Panc1 (cell line): ENCODE data around the gene SFN. TPM values are rescaled to one million over a fixed set of nuclear protein-coding genes. Genes with fewer than 3 reads are reported as not detected.

Source experiments
- ATAC-seq: fragments of 200-7000 bp; cut with Tn5 transposase; 2 replicates; pipeline ENCODE4 v1.9.1; 2020; ENCODE audit warnings: mild to moderate bottlenecking, moderate library complexity
- BruUV-seq: library from RNA; stranded (reverse); fragments of 400-500 nt; replicated peaks from 2 replicates; lab custom pipeline; 2021; lab: Mats Ljungman, UMichigan
- CTCF ChIA-PET: fragments of 300-600 bp; sonication (Branson Sonifier 250); formaldehyde crosslinking; loops from one replicate; lab custom pipeline; 2022; ENCODE audit warnings: antibody characterized with exemption; lab: Charles Lee
- POLR2A ChIA-PET: fragments of 300-600 bp; sonication (Branson Sonifier 250); formaldehyde crosslinking; loops from one replicate; lab custom pipeline; 2022; ENCODE audit warnings: antibody characterized with exemption; lab: Charles Lee
- DNase-seq: peaks from one replicate; pipeline ENCODE4 v3.0.0-alpha.2; 2010; ENCODE audit warnings: low read depth, low spot score
- H3K27ac ChIP-seq: 2 replicates; pipeline ENCODE4 v1.5.1; 2011; ENCODE audit warnings: mild to moderate bottlenecking, low read length, inconsistent platforms
- H3K27me3 ChIP-seq: fragments of 200-500 bp; sonication (Bioruptor generic); 2 replicates; pipeline ENCODE4 v1.6.0; 2014; ENCODE audit warnings: low read length, inconsistent platforms; ENCODE audit not compliant: control insufficient read depth, insufficient read depth
- H3K36me3 ChIP-seq: fragments of 200-500 bp; sonication (Bioruptor generic); 2 replicates; pipeline ENCODE4 v1.5.1; 2014; ENCODE audit warnings: inconsistent platforms, mild to moderate bottlenecking, low read length, moderate library complexity; ENCODE audit not compliant: control insufficient read depth, insufficient read depth
- H3K4me1 ChIP-seq: 2 replicates; pipeline ENCODE4 v1.5.1; 2011; ENCODE audit warnings: inconsistent platforms, mild to moderate bottlenecking, low read length, moderate library complexity; ENCODE audit not compliant: control insufficient read depth, insufficient read depth
- H3K4me3 ChIP-seq, 2 experiments: 2 replicates each; pipeline ENCODE4 v1.5.1; 2011 to 2012; ENCODE audit warnings: low read depth in 2 of 2, low read length in 2 of 2, mild to moderate bottlenecking in 2 of 2, inconsistent platforms in 1 of 2, moderate library complexity in 1 of 2
- H3K9me3 ChIP-seq: fragments of 200-500 bp; sonication (Bioruptor generic); 2 replicates; pipeline ENCODE4 v1.5.1; 2014; ENCODE audit warnings: low read depth, mild to moderate bottlenecking, inconsistent platforms, low read length, moderate library complexity; ENCODE audit not compliant: control insufficient read depth, insufficient read depth
- POLR2AphosphoS5 ChIP-seq: IDR thresholded peaks from 2 replicates; pipeline ENCODE4 v1.6.1; 2012; ENCODE audit warnings: mild to moderate bottlenecking, low read depth, low read length, moderate library complexity
- SIN3A ChIP-seq: IDR thresholded peaks from 2 replicates; pipeline ENCODE4 v1.6.1; 2012; ENCODE audit warnings: low read depth, mild to moderate bottlenecking, low read length, moderate library complexity, borderline replicate concordance; ENCODE audit not compliant: insufficient read depth
- TCF7L2 ChIP-seq: IDR thresholded peaks from 2 replicates; pipeline ENCODE4 v1.6.1; 2011; ENCODE audit warnings: mild to moderate bottlenecking, low read depth, low read length, inconsistent platforms
- in situ Hi-C: cut with HindIII; loops from 2 replicates; pipeline ENCODE4 v1.10.0; 2016; ENCODE audit warnings: low sequenced_read_pairs, low pct_unique_long_range_greater_than_20kb
- intact Hi-C: fragments of 100-400 bp; cut with micrococcal nuclease; formaldehyde crosslinking; loops from one replicate; pipeline ENCODE4 v1.10.0; 2022; ENCODE audit not compliant: unreplicated experiment
- total RNA-seq: library from RNA; stranded (reverse); gene quantifications from one replicate; pipeline ENCODE4 v1.2.1, GENCODE V29; 2021; ENCODE audit not compliant: unreplicated experiment
- TF ChIP-seq, protein P1 (sequence below): fragments of 450-650 bp; IDR thresholded peaks from 2 replicates; pipeline ENCODE4 v1.5.1; 2017; ENCODE audit warnings: mild to moderate bottlenecking
- TF ChIP-seq, protein P2 (sequence below), 2 experiments: IDR thresholded peaks; 2 replicates each; pipeline ENCODE4 v1.6.1; 2011 to 2012; ENCODE audit warnings: low read depth in 2 of 2, control low read depth in 1 of 2, low read length in 1 of 2, mild to moderate bottlenecking in 1 of 2, moderate library complexity in 1 of 2; ENCODE audit not compliant: insufficient read depth in 1 of 2

Gene SFN
- total RNA-seq, 1 experiment from 2014 or later, result 188 TPM

GRCh38 chr1:26814893-26815292 is 48.1 kb upstream of the SFN start:
- ChIA-PET CTCF (no interaction called here), POLR2A (interaction anchor here (1.0 kb wide), 1 partner anchor 14 kb away, joined by 3 read pairs; no protein-coding TSS in a partner anchor)
- Histone ChIP-seq H3K9me3 (no peaks in the 10 kb centered on the region), H3K4me3 (no peak overlapping the region), H3K27me3 (no peaks in the 10 kb centered on the region), H3K36me3 (no peaks in the 10 kb centered on the region), H3K4me1 (no peaks in the 10 kb centered on the region), H3K27ac (no peak overlapping the region)
- no peak for TF ChIP-seq POLR2AphosphoS5
- no TSS peak for BruUV-seq
- ATAC-seq (no peak), DNase-seq (no peak)
- intact Hi-C loops (no loop called here), in situ Hi-C loops (no loop called here)

DNA sequence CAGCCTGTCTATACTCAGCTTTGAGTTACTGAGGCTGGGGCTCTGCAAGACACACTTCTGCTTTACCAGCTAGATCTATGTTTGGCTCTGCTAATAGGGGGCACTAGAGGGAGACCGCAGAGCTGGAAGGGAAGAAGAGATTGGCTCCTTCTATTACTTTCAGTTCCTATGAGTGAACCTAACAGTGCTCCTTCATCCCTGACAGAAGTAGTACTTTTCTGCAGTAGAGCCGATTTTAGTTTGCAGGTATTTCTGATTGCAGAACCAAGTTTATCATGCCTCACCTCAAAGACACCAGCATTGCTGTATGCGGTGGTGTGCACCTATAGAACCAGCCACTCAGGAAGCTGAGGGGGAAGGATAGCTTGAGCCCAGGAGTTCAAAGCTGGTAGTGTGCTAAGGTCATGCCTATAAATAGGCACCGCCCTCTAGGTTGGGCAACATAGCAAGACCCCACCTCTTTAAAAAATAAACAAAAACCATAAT is 42.1 kb upstream of the SFN start:
- intact Hi-C loops, result no loop called here
- TF ChIP-seq, protein P1, sequence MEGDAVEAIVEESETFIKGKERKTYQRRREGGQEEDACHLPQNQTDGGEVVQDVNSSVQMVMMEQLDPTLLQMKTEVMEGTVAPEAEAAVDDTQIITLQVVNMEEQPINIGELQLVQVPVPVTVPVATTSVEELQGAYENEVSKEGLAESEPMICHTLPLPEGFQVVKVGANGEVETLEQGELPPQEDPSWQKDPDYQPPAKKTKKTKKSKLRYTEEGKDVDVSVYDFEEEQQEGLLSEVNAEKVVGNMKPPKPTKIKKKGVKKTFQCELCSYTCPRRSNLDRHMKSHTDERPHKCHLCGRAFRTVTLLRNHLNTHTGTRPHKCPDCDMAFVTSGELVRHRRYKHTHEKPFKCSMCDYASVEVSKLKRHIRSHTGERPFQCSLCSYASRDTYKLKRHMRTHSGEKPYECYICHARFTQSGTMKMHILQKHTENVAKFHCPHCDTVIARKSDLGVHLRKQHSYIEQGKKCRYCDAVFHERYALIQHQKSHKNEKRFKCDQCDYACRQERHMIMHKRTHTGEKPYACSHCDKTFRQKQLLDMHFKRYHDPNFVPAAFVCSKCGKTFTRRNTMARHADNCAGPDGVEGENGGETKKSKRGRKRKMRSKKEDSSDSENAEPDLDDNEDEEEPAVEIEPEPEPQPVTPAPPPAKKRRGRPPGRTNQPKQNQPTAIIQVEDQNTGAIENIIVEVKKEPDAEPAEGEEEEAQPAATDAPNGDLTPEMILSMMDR, result peak; percentile 49; the same call in 1 of the 2 replicates
- TF ChIP-seq SIN3A (no peak), TCF7L2 (no peak), POLR2AphosphoS5 (no peak)
- no peak overlapping the region for H3K27ac ChIP-seq
- DNase-seq (no peak), ATAC-seq (peak; percentile 39)
- 0 out of 2 replicates have a peak, but pooled peaks cover 3% of the 10 kb centered on the region for H3K4me1 ChIP-seq
- BruUV-seq, result no TSS peak
- ChIA-PET POLR2A (interaction anchor here (0.6 kb wide), 1 partner anchor 97 kb away, joined by 3 read pairs; no protein-coding TSS in a partner anchor), CTCF (no interaction called here)
- no peaks in the 10 kb centered on the region for H3K9me3 ChIP-seq
- in situ Hi-C loops, result no loop called here
- H3K27me3 ChIP-seq, result no peaks in the 10 kb centered on the region
- no peak overlapping the region for H3K4me3 ChIP-seq
- no peaks in the 10 kb centered on the region for H3K36me3 ChIP-seq

- ChIA-PET CTCF (interaction anchor here (0.5 to 0.7 kb wide), 2 partner anchors 13 to 238 kb away, joined by 7 to 10 read pairs; no protein-coding TSS in a partner anchor), POLR2A (interaction anchor here (0.7 kb wide), 1 partner anchor 98 kb away, joined by 9 read pairs; no protein-coding TSS in a partner anchor)
- intact Hi-C loops (no loop called here), in situ Hi-C loops (no loop called here)
- Histone ChIP-seq H3K4me1 (peaks cover 8% of the 10 kb centered on the region), H3K27ac (no peak overlapping the region), H3K27me3 (no peaks in the 10 kb centered on the region), H3K36me3 (no peaks in the 10 kb centered on the region), H3K9me3 (no peaks in the 10 kb centered on the region), H3K4me3 (no peak overlapping the region)
- TF ChIP-seq, protein P2, sequence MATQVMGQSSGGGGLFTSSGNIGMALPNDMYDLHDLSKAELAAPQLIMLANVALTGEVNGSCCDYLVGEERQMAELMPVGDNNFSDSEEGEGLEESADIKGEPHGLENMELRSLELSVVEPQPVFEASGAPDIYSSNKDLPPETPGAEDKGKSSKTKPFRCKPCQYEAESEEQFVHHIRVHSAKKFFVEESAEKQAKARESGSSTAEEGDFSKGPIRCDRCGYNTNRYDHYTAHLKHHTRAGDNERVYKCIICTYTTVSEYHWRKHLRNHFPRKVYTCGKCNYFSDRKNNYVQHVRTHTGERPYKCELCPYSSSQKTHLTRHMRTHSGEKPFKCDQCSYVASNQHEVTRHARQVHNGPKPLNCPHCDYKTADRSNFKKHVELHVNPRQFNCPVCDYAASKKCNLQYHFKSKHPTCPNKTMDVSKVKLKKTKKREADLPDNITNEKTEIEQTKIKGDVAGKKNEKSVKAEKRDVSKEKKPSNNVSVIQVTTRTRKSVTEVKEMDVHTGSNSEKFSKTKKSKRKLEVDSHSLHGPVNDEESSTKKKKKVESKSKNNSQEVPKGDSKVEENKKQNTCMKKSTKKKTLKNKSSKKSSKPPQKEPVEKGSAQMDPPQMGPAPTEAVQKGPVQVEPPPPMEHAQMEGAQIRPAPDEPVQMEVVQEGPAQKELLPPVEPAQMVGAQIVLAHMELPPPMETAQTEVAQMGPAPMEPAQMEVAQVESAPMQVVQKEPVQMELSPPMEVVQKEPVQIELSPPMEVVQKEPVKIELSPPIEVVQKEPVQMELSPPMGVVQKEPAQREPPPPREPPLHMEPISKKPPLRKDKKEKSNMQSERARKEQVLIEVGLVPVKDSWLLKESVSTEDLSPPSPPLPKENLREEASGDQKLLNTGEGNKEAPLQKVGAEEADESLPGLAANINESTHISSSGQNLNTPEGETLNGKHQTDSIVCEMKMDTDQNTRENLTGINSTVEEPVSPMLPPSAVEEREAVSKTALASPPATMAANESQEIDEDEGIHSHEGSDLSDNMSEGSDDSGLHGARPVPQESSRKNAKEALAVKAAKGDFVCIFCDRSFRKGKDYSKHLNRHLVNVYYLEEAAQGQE (IDR thresholded peaks at IDR 0.05; ENCODE audit: insufficient read depth in 1 of 2, low read depth in 2 of 2, low read length in 1 of 2), result no peak
- TF ChIP-seq POLR2AphosphoS5 (no peak), TCF7L2 (no peak), SIN3A (no peak)
- TF ChIP-seq, protein P1, result no peak
- no TSS peak for BruUV-seq
- DNase-seq (no peak), ATAC-seq (no peak)
Observed at GRCh38 chr1:26822737-26823395, 40.1 kb upstream of the SFN start.
